ENCODE data around the gene GPAT3.

DNA sequence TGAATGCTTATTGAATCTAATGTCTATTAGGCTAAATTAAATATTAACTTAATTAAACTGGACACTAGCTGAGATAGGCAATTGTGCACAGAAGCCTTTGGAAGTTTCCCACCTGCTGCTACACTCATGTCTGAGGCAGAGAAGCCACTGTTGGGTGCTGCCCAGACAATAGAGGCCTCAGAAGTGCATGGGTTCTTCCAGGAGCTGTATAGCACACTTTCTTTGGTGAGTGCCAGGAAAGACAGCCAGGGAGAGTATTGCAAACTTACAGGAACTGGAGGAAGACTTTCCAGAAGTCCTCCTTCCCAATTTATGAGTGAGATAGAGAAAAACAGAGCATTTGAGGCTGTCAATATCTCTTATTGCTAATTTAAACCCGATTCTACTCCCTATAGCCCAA, 89.9 kb downstream of the GPAT3 start:
- no peak for TF ChIP-seq POLR2A (IDR thresholded peaks at IDR 0.05)
- TF ChIP-seq, protein P1, sequence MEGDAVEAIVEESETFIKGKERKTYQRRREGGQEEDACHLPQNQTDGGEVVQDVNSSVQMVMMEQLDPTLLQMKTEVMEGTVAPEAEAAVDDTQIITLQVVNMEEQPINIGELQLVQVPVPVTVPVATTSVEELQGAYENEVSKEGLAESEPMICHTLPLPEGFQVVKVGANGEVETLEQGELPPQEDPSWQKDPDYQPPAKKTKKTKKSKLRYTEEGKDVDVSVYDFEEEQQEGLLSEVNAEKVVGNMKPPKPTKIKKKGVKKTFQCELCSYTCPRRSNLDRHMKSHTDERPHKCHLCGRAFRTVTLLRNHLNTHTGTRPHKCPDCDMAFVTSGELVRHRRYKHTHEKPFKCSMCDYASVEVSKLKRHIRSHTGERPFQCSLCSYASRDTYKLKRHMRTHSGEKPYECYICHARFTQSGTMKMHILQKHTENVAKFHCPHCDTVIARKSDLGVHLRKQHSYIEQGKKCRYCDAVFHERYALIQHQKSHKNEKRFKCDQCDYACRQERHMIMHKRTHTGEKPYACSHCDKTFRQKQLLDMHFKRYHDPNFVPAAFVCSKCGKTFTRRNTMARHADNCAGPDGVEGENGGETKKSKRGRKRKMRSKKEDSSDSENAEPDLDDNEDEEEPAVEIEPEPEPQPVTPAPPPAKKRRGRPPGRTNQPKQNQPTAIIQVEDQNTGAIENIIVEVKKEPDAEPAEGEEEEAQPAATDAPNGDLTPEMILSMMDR (IDR thresholded peaks at IDR 0.05): no peak

Measured in uterus (tissue), 2 donors.